ENCODE data around the gene SNN.

DNA sequence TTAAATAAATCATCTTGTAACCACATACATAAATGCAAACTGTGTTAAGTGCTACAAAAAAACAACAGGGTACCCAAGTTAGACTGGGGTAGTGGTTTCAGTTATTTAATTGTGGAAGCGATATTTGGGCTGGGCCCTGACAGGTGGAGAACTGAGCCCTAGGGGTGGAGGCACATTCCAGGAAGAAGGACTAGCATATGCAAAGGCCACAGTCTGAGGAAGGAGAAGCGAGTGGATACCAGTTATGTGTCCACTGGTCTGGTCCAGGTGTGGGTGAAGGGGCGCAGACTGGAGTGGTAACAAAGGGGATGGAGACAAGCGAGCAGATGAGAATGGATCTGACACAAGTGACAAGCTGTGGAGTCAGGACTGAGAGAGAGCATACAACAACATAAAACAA is 51.5 kb downstream of the SNN start:
- TF ChIP-seq, protein P1, sequence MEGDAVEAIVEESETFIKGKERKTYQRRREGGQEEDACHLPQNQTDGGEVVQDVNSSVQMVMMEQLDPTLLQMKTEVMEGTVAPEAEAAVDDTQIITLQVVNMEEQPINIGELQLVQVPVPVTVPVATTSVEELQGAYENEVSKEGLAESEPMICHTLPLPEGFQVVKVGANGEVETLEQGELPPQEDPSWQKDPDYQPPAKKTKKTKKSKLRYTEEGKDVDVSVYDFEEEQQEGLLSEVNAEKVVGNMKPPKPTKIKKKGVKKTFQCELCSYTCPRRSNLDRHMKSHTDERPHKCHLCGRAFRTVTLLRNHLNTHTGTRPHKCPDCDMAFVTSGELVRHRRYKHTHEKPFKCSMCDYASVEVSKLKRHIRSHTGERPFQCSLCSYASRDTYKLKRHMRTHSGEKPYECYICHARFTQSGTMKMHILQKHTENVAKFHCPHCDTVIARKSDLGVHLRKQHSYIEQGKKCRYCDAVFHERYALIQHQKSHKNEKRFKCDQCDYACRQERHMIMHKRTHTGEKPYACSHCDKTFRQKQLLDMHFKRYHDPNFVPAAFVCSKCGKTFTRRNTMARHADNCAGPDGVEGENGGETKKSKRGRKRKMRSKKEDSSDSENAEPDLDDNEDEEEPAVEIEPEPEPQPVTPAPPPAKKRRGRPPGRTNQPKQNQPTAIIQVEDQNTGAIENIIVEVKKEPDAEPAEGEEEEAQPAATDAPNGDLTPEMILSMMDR (IDR thresholded peaks at IDR 0.05): no peak
- no peak for TF ChIP-seq POLR2A (IDR thresholded peaks at IDR 0.05)
